ENCODE measurements around the gene PRPF38B.

DNA sequence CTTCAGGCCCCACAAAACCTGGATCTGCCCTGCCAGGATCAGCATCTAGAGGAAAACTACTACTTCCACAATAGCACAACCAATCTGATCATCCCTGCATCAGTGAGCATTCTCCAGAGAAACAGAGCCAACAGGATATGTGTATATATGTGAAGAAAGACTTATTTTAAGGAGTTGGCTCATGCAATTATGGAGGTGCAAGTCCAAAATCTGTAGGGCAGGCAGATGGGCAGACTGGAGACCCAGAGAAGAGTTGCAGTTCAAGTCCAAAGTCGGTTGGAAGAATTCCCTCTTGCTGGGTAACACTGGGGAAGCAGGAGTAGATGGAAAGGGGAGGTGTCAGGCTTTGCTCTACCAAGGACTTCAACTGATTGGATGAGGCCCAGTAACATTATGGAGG lies 26.3 kb upstream of the PRPF38B start:
- TF ChIP-seq, protein P1, sequence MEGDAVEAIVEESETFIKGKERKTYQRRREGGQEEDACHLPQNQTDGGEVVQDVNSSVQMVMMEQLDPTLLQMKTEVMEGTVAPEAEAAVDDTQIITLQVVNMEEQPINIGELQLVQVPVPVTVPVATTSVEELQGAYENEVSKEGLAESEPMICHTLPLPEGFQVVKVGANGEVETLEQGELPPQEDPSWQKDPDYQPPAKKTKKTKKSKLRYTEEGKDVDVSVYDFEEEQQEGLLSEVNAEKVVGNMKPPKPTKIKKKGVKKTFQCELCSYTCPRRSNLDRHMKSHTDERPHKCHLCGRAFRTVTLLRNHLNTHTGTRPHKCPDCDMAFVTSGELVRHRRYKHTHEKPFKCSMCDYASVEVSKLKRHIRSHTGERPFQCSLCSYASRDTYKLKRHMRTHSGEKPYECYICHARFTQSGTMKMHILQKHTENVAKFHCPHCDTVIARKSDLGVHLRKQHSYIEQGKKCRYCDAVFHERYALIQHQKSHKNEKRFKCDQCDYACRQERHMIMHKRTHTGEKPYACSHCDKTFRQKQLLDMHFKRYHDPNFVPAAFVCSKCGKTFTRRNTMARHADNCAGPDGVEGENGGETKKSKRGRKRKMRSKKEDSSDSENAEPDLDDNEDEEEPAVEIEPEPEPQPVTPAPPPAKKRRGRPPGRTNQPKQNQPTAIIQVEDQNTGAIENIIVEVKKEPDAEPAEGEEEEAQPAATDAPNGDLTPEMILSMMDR (conservative IDR thresholded peaks at IDR 0.05 in 1 of 2, IDR thresholded peaks at IDR 0.05 in 1 of 2; ENCODE audit: extremely low read depth in 1 of 2, insufficient read depth in 1 of 2, low read depth in 1 of 2, low read length in 2 of 2) = no peak
- TF ChIP-seq EZH2 (IDR thresholded peaks at IDR 0.05; ENCODE audit: borderline replicate concordance, low read length) = no peak
